ENCODE results near the gene ANKRD42.

The ANKRD42 gene

GRCh38 chr11:83249972-83250593 lies 56.6 kb downstream of the ANKRD42 start:
- Histone ChIP-seq H3K9me3 (no peaks in the 10 kb centered on the region), H3K36me3 (no peaks in the 10 kb centered on the region), H3K4me3 (ENCODE audit: low read depth in 1 of 2, low read length in 1 of 2) (no peak overlapping the region), H3K27ac (no peak overlapping the region), H3K27me3 (no peaks in the 10 kb centered on the region), H3K4me1 (ENCODE audit: control insufficient read depth in 1 of 2, insufficient read depth in 1 of 2, low read depth in 1 of 2, low read length in 1 of 2) (no peaks in the 10 kb centered on the region)
- TF ChIP-seq CTCF (IDR thresholded peaks at IDR 0.05): peak; percentile 19

- Histone ChIP-seq H3K4me3 (ENCODE audit: low read depth in 1 of 2, low read length in 1 of 2) (no peak overlapping the region), H3K9me3 (no peaks in the 10 kb centered on the region), H3K27me3 (no peaks in the 10 kb centered on the region), H3K36me3 (no peaks in the 10 kb centered on the region), H3K4me1 (ENCODE audit: control insufficient read depth in 1 of 2, insufficient read depth in 1 of 2, low read depth in 1 of 2, low read length in 1 of 2) (no peaks in the 10 kb centered on the region), H3K27ac (no peak overlapping the region)
- no peak for TF ChIP-seq CTCF (IDR thresholded peaks at IDR 0.05)
Measured at GRCh38 chr11:83252266-83252665, 58.8 kb downstream of the ANKRD42 start.

GRCh38 chr11:83252941-83253340 lies 59.4 kb downstream of the ANKRD42 start:
- H3K36me3 ChIP-seq: peaks cover 6% of the 10 kb centered on the region
- H3K27ac ChIP-seq: no peak overlapping the region

GRCh38 chr11:83255366-83255765 lies 61.9 kb downstream of the ANKRD42 start:
- peaks cover 30% of the 10 kb centered on the region for H3K36me3 ChIP-seq
- H3K4me3 ChIP-seq (ENCODE audit: low read depth in 1 of 2, low read length in 1 of 2): no peak overlapping the region
- TF ChIP-seq CTCF (IDR thresholded peaks at IDR 0.05): no peak

More at GRCh38 chr11:83252941-83253340, 59.4 kb downstream of the ANKRD42 start:
- no peaks in the 10 kb centered on the region for H3K27me3 ChIP-seq
- H3K9me3 ChIP-seq: no peaks in the 10 kb centered on the region
- no peak overlapping the region for H3K4me3 ChIP-seq (ENCODE audit: low read depth in 1 of 2, low read length in 1 of 2)
- no peaks in the 10 kb centered on the region for H3K4me1 ChIP-seq (ENCODE audit: control insufficient read depth in 1 of 2, insufficient read depth in 1 of 2, low read depth in 1 of 2, low read length in 1 of 2)
- TF ChIP-seq CTCF (IDR thresholded peaks at IDR 0.05): no peak

GRCh38 chr11:83256602-83257340 lies 63.3 kb downstream of the ANKRD42 start:
- no peaks in the 10 kb centered on the region for H3K27me3 ChIP-seq
- H3K27ac ChIP-seq: no peak overlapping the region
- H3K36me3 ChIP-seq: peaks cover 41% of the 10 kb centered on the region
- no peaks in the 10 kb centered on the region for H3K9me3 ChIP-seq
- no peak for TF ChIP-seq CTCF (IDR thresholded peaks at IDR 0.05)
- H3K4me3 ChIP-seq (ENCODE audit: low read depth in 1 of 2, low read length in 1 of 2): no peak overlapping the region
- no peaks in the 10 kb centered on the region for H3K4me1 ChIP-seq (ENCODE audit: control insufficient read depth in 1 of 2, insufficient read depth in 1 of 2, low read depth in 1 of 2, low read length in 1 of 2)

More at GRCh38 chr11:83255366-83255765, 61.9 kb downstream of the ANKRD42 start:
- no peaks in the 10 kb centered on the region for H3K27me3 ChIP-seq
- H3K27ac ChIP-seq: no peak overlapping the region
- H3K4me1 ChIP-seq (ENCODE audit: control insufficient read depth in 1 of 2, insufficient read depth in 1 of 2, low read depth in 1 of 2, low read length in 1 of 2): no peaks in the 10 kb centered on the region
- H3K9me3 ChIP-seq: no peaks in the 10 kb centered on the region

Data from neutrophil (primary cell).